B cell (primary cell): Measurements from ENCODE around the gene SCYL2. TPM values are rescaled to one million over a fixed set of nuclear protein-coding genes. Genes with fewer than 3 reads are reported as not detected.

Experiments used
- ATAC-seq: fragments of 200-7000 bp; cut with Tn5 transposase; one replicate; pipeline ENCODE4 v1.10.0; 2021; ENCODE audit warnings: low read depth, mild to moderate bottlenecking, moderate number of reproducible peaks, moderate library complexity
- CTCF ChIA-PET: fragments of 350-600 bp; sonication (Branson Sonifier 250); formaldehyde crosslinking; loops from one replicate; lab custom pipeline; 2021; ENCODE audit warnings: antibody characterized with exemption, inconsistent platforms; lab: Charles Lee
- POLR2A ChIA-PET: fragments of 350-600 bp; sonication (Branson Sonifier 250); formaldehyde crosslinking; loops from one replicate; lab custom pipeline; 2021; ENCODE audit warnings: antibody characterized with exemption; lab: Charles Lee
- DNase-seq: peaks from one replicate; pipeline ENCODE4 v3.0.0; 2013
- H2AFZ ChIP-seq: 2 replicates; pipeline ENCODE4 v1.6.1; 2012; ENCODE audit warnings: mild to moderate bottlenecking, low read depth, low read length; ENCODE audit not compliant: insufficient read depth, poor library complexity, severe bottlenecking
- H3K27ac ChIP-seq, 2 donors: 1 replicate in 1 of 2; 2 replicates in 1 of 2; pipeline ENCODE4 v1.5.1; 2012 to 2013; ENCODE audit warnings: low read length in 2 of 2, mild to moderate bottlenecking in 2 of 2, moderate library complexity in 1 of 2
- H3K27me3 ChIP-seq, 4 experiments: fragments of 200-600 bp in 1 of 4; sonication (generic) in 1 of 4; replicated peaks in 1 of 4; 1 replicate in 2 of 4; 2 replicates in 2 of 4; pipeline versions ENCODE4 v1.6.1 to v1.7.0; 2013 to 2016; ENCODE audit warnings: low read length in 3 of 4, mild to moderate bottlenecking in 2 of 4, mixed read lengths in 1 of 4, moderate library complexity in 1 of 4; ENCODE audit not compliant: insufficient read depth in 4 of 4, control insufficient read depth in 3 of 4; ENCODE audit errors: control extremely low read depth in 1 of 4
- H3K36me3 ChIP-seq, 2 experiments: replicated peaks in 1 of 2; 1 replicate in 1 of 2; 2 replicates in 1 of 2; pipeline versions ENCODE4 v1.6.1 to v1.7.1; 2013; ENCODE audit warnings: low read length in 1 of 2; ENCODE audit not compliant: insufficient read depth in 2 of 2, control insufficient read depth in 1 of 2; ENCODE audit errors: control extremely low read depth in 1 of 2, extremely low read depth in 1 of 2
- H3K4me1 ChIP-seq, 2 donors: fragments of 200-600 bp in 1 of 2; sonication (generic) in 1 of 2; 1 replicate in 1 of 2; 2 replicates in 1 of 2; pipeline versions ENCODE4 v1.5.1 to v1.6.1; 2013 to 2017; ENCODE audit warnings: low read length in 2 of 2; ENCODE audit not compliant: control insufficient read depth in 2 of 2, insufficient read depth in 2 of 2
- H3K4me2 ChIP-seq: replicated peaks from 2 replicates; pipeline ENCODE3; 2012; ENCODE audit warnings: mild to moderate bottlenecking, low read depth, low read length; ENCODE audit not compliant: poor library complexity, severe bottlenecking
- H3K4me3 ChIP-seq, 5 experiments: fragments of 200-600 bp in 1 of 5; sonication (generic) in 1 of 5; 1 replicate in 3 of 5; 2 replicates in 2 of 5; pipeline versions ENCODE4 v1.5.1 to v1.7.0; 2011 to 2016; ENCODE audit warnings: low read length in 4 of 5, mild to moderate bottlenecking in 4 of 5, low read depth in 2 of 5, control low read depth in 1 of 5, moderate library complexity in 1 of 5; ENCODE audit not compliant: insufficient read depth in 1 of 5; ENCODE audit errors: control extremely low read depth in 1 of 5, extremely low read depth in 1 of 5
- H3K79me2 ChIP-seq: fragments of 200-600 bp; sonication (generic); one replicate; pipeline ENCODE4 v1.6.0; 2016; ENCODE audit warnings: low read length; ENCODE audit not compliant: control insufficient read depth, insufficient read depth
- H3K9ac ChIP-seq: fragments of 200-600 bp; sonication (generic); 2 replicates; pipeline ENCODE4 v1.6.1; 2017; ENCODE audit warnings: mild to moderate bottlenecking, low read length, moderate library complexity
- H3K9me3 ChIP-seq, 3 donors: one replicate each; pipeline versions ENCODE4 v1.6.1 to v1.7.1; 2013; ENCODE audit warnings: low read length in 2 of 3; ENCODE audit not compliant: control insufficient read depth in 2 of 3, insufficient read depth in 1 of 3; ENCODE audit errors: control extremely low read depth in 1 of 3
- H4K20me1 ChIP-seq: 2 replicates; pipeline ENCODE4 v1.6.0; 2012; ENCODE audit warnings: mild to moderate bottlenecking, low read length; ENCODE audit not compliant: insufficient read depth, control insufficient read depth, poor library complexity, severe bottlenecking
- H3K27ac Mint-ChIP-seq: one replicate; pipeline ENCODE4 v1.8.0; 2021; ENCODE audit warnings: mixed read lengths
- H3K27me3 Mint-ChIP-seq: one replicate; pipeline ENCODE4 v1.8.0; 2021; ENCODE audit warnings: mixed read lengths
- H3K4me1 Mint-ChIP-seq: one replicate; pipeline ENCODE4 v1.8.0; 2021; ENCODE audit warnings: mixed read lengths
- H3K4me3 Mint-ChIP-seq: one replicate; pipeline ENCODE4 v1.8.0; 2021; ENCODE audit warnings: mixed read lengths
- H3K9me3 Mint-ChIP-seq: one replicate; pipeline ENCODE4 v1.8.0; 2022; ENCODE audit warnings: mixed read lengths; ENCODE audit not compliant: insufficient read depth
- EZH2 ChIP-seq: IDR thresholded peaks from 2 replicates; pipeline ENCODE4 v1.6.1; 2012; ENCODE audit warnings: borderline replicate concordance, low read depth, mild to moderate bottlenecking, moderate library complexity, low read length; ENCODE audit not compliant: insufficient read depth, poor library complexity, severe bottlenecking
- WGBS: methylation state at CpG from one replicate; pipeline ENCODE4 v1.1.5; 2013; ENCODE audit warnings: missing lambda C conversion rate; ENCODE audit not compliant: insufficient coverage; 5-methylcytosine and 5-hydroxymethylcytosine counted together
- intact Hi-C: fragments of 100-400 bp; cut with micrococcal nuclease; formaldehyde crosslinking; loops from one replicate; pipeline ENCODE4 v1.10.0; 2022
- polyA plus RNA-seq: library from polyadenylated mRNA; depleted of rRNA; stranded (reverse); fragments of >200 nt; gene quantifications from 2 replicates; pipeline ENCODE4 v1.2.3, GENCODE V29; 2012
- total RNA-seq, 2 donors: library from RNA; stranded (reverse); fragments of 120-200 nt in 1 of 2; gene quantifications; 1 replicate in 1 of 2; 2 replicates in 1 of 2; pipeline versions ENCODE4 v1.2.3 to v1.2.4, GENCODE V29; 2013 to 2022
- TF ChIP-seq, protein P1 (sequence below): fragments of 200-600 bp; IDR thresholded peaks from one replicate; pipeline ENCODE4 v1.8.0; 2022; ENCODE audit warnings: antibody characterized with exemption, mild to moderate bottlenecking

SCYL2 gene
- total and polyA plus RNA-seq, 2 donors (not counting 1 experiment from before 2014, with no cell fraction given) = 8.8 to 38.4 TPM

DNA sequence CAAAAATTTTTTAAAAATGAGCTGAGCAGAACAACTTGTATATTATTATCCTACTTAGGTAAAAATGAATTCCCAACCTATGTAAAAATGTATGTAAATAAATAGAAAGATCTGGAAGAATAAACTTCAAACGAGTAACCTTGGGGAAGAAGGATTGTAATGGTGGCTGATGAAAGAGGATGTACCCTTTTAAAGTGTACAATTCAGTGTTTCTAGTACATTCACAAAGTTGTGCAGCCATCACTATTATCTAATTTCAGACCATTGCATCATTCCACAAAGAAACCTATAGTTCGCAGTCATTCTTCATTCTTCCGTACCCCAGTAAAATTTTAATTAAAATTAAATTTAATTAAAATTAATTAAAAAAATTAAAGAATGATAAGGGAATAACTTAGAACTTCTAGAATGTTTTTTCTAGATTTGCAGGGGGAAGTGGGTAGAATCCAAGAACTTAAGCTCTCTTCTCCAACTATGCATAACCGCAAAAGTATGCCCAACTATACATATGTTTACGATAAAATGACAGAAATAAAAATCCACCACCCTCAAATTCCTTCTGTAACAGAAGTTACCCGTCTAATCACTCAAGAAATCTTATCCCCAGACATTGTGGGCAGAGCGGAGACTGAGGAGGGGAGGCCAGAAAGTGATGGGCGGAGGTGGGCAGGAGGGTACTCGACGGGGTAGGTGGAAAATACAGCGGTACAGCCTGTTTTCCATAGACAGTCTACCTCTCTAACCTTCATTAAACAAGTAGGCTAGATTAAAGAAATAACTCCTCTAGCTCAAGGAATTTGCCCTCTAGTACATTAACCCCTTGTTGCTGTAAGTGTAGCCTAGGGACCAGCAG is 1.0 kb upstream of the SCYL2 start:
- no peak for DNase-seq
- ChIA-PET POLR2A (interaction anchor here (1.3 kb wide), 1 partner anchor 65 kb away, joined by 8 read pairs; the partner anchor contains the start of gene ACTR6), CTCF (interaction anchor here (1.4 to 2.7 kb wide), 4 partner anchors 10 to 65 kb away, joined by 4 to 12 read pairs (median 5); partner anchors contain the start of gene ACTR6)
- Histone ChIP-seq H3K36me3 (no peaks in the 10 kb centered on the region), H3K27me3 (no peaks in the 10 kb centered on the region), H3K9ac (peak overlapping the region; percentile 93), H2AFZ (peak overlapping the region; percentile 98), H3K4me1 (peaks cover 22 to 23% of the 10 kb centered on the region in 2 donors), H3K79me2 (peaks cover 37% of the 10 kb centered on the region), H3K27ac (peak overlapping the region in 1 of 2 donors; percentile 93), H3K4me2 (peak overlapping the region; percentile 88), H3K4me3 (peak overlapping the region; percentile 81 to 95 (median 89)), H3K9me3 (no peaks in the 10 kb centered on the region), H4K20me1 (peaks cover 7% of the 10 kb centered on the region)
- WGBS = no CpG with 5 or more reads among the region's 11 CpGs
- H3K27ac Mint-ChIP-seq = peak overlapping the region; percentile 94
- peaks cover 31% of the 10 kb centered on the region for H3K4me1 Mint-ChIP-seq
- H3K9me3 Mint-ChIP-seq = no peaks in the 10 kb centered on the region
- TF ChIP-seq, protein P1, sequence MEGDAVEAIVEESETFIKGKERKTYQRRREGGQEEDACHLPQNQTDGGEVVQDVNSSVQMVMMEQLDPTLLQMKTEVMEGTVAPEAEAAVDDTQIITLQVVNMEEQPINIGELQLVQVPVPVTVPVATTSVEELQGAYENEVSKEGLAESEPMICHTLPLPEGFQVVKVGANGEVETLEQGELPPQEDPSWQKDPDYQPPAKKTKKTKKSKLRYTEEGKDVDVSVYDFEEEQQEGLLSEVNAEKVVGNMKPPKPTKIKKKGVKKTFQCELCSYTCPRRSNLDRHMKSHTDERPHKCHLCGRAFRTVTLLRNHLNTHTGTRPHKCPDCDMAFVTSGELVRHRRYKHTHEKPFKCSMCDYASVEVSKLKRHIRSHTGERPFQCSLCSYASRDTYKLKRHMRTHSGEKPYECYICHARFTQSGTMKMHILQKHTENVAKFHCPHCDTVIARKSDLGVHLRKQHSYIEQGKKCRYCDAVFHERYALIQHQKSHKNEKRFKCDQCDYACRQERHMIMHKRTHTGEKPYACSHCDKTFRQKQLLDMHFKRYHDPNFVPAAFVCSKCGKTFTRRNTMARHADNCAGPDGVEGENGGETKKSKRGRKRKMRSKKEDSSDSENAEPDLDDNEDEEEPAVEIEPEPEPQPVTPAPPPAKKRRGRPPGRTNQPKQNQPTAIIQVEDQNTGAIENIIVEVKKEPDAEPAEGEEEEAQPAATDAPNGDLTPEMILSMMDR = no peak
- TF ChIP-seq EZH2 = no peak
- peak overlapping the region; percentile 99 for H3K4me3 Mint-ChIP-seq
- intact Hi-C loops = loop anchor here (5.0 to 10.0 kb wide), 3 partner anchors 306 to 1751 kb away; partner anchors contain the start of genes GAS2L3, TMPO and UTP20
- no peak for ATAC-seq
- H3K27me3 Mint-ChIP-seq = no peaks in the 10 kb centered on the region

DNA sequence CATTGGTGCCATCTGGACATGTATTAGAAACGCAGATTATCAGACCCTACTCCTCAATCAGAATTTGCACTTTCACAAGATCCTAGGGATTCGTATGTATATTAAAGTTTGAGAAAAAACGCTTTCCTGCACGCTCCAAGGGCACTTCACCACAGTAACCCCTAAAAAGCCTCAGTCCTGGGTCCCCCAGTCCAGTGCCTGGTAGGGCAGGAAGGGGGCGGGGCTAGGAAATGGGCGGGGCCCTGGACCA is 467 bp upstream of the SCYL2 start:
- TF ChIP-seq, protein P1 = no peak
- no peak for TF ChIP-seq EZH2
- peaks cover 7% of the 10 kb centered on the region for H4K20me1 ChIP-seq
- ChIA-PET CTCF (interaction anchor here (1.4 to 2.7 kb wide), 4 partner anchors 10 to 66 kb away, joined by 4 to 12 read pairs (median 5); partner anchors contain the start of gene ACTR6), POLR2A (interaction anchor here (1.3 kb wide), 1 partner anchor 65 kb away, joined by 8 read pairs; the partner anchor contains the start of gene ACTR6)
- WGBS = 0% methylated on average over 2 of the region's 6 CpGs
- no peaks in the 10 kb centered on the region for H3K27me3 ChIP-seq
- H3K4me1 ChIP-seq = peaks cover 22 to 23% of the 10 kb centered on the region in 2 donors
- Mint-ChIP-seq H3K9me3 (no peaks in the 10 kb centered on the region), H3K27ac (peak overlapping the region; percentile 94), H3K4me3 (peak overlapping the region; percentile 99), H3K4me1 (peaks cover 32% of the 10 kb centered on the region), H3K27me3 (no peaks in the 10 kb centered on the region)
- peaks cover 42% of the 10 kb centered on the region for H3K79me2 ChIP-seq
- H3K27ac ChIP-seq = peak overlapping the region; percentile 92 to 93
- peak overlapping the region; percentile 98 for H2AFZ ChIP-seq
- peak overlapping the region; percentile 88 for H3K4me2 ChIP-seq
- DNase-seq (no peak), ATAC-seq (peak; percentile 80)
- peak overlapping the region; percentile 81 to 95 (median 89) for H3K4me3 ChIP-seq
- intact Hi-C loops = loop anchor here (5.0 to 10.0 kb wide), 3 partner anchors 306 to 1752 kb away; partner anchors contain the start of genes GAS2L3, TMPO and UTP20
- H3K9me3 ChIP-seq = no peaks in the 10 kb centered on the region
- H3K36me3 ChIP-seq = no peaks in the 10 kb centered on the region
- H3K9ac ChIP-seq = peak overlapping the region; percentile 93
